HepG2 (cell line): ENCODE data around the gene YIPF7. TPM values are rescaled to one million over a fixed set of nuclear protein-coding genes. Genes with fewer than 3 reads are reported as not detected.
A peak's percentile ranks its signal among the peaks of the same experiment; 100 is the strongest.

Source experiments
- ADNP ChIP-seq: sonication (generic); formaldehyde crosslinking; IDR thresholded peaks from 2 replicates; pipeline ENCODE4 v1.4.0; 2020; ENCODE audit warnings: missing genetic modification reagents
- AHDC1 ChIP-seq: sonication (generic); formaldehyde crosslinking; IDR thresholded peaks from 2 replicates; pipeline ENCODE4 v1.5.1; 2020; ENCODE audit warnings: mild to moderate bottlenecking, missing genetic modification reagents, borderline replicate concordance
- E2F5 ChIP-seq: sonication (generic); formaldehyde crosslinking; conservative IDR thresholded peaks from 2 replicates; pipeline ENCODE4 v1.4.0; 2020; ENCODE audit warnings: missing genetic modification reagents
- ERF ChIP-seq: IDR thresholded peaks from 2 replicates; pipeline ENCODE4 v1.6.1; 2018; ENCODE audit warnings: missing biosample characterization, missing genetic modification reagents
- HOXD1 ChIP-seq: sonication (generic); formaldehyde crosslinking; IDR thresholded peaks from 2 replicates; pipeline ENCODE4 v1.5.0; 2020; ENCODE audit warnings: missing genetic modification reagents
- KAT7 ChIP-seq: IDR thresholded peaks from 2 replicates; pipeline ENCODE4 v1.6.1; 2018; ENCODE audit warnings: borderline replicate concordance, missing compliant biosample characterization
- PATZ1 ChIP-seq: sonication (generic); formaldehyde crosslinking; IDR thresholded peaks from 2 replicates; pipeline ENCODE4 v1.4.0; 2020; ENCODE audit warnings: missing genetic modification reagents
- RFXAP ChIP-seq: sonication (generic); formaldehyde crosslinking; IDR thresholded peaks from 2 replicates; pipeline ENCODE4 v1.4.0; 2020; ENCODE audit warnings: missing genetic modification reagents, borderline replicate concordance
- RXRB ChIP-seq: IDR thresholded peaks from 2 replicates; pipeline ENCODE4 v1.6.1; 2016; ENCODE audit warnings: borderline replicate concordance, missing genetic modification reagents, missing compliant biosample characterization
- SP1 ChIP-seq, 2 experiments: fragments of 450-650 bp in 1 of 2; sonication (generic) in 1 of 2; formaldehyde crosslinking in 1 of 2; IDR thresholded peaks; 2 replicates each; pipeline versions ENCODE4 v1.4.0 to v1.6.1; 2016 to 2020; ENCODE audit warnings: missing genetic modification reagents in 1 of 2
- SP5 ChIP-seq: IDR thresholded peaks from 2 replicates; pipeline ENCODE4 v1.6.1; 2016; ENCODE audit warnings: low read depth, borderline replicate concordance
- TCF7 ChIP-seq: sonication (generic); IDR thresholded peaks from 2 replicates; pipeline ENCODE4 v1.6.1; 2016; ENCODE audit warnings: antibody characterized with exemption, low read depth
- ZBTB1 ChIP-seq: sonication (generic); formaldehyde crosslinking; IDR thresholded peaks from 2 replicates; pipeline ENCODE4 v1.4.0; 2020; ENCODE audit warnings: missing genetic modification reagents, borderline replicate concordance
- ZFP36 ChIP-seq: fragments of 150-350 bp; IDR thresholded peaks from 2 replicates; pipeline ENCODE4 v1.6.1; 2018; ENCODE audit warnings: borderline replicate concordance, low read length, low read depth; ENCODE audit not compliant: partially characterized antibody
- ZMAT3 ChIP-seq: sonication (generic); formaldehyde crosslinking; conservative IDR thresholded peaks from 2 replicates; pipeline ENCODE4 v1.7.0; 2021; ENCODE audit warnings: missing genetic modification reagents
- ZNF30 ChIP-seq: sonication (generic); formaldehyde crosslinking; IDR thresholded peaks from 2 replicates; pipeline ENCODE4 v1.5.0; 2020; ENCODE audit warnings: mild to moderate bottlenecking, missing genetic modification reagents
- ZNF670 ChIP-seq: sonication (generic); formaldehyde crosslinking; IDR thresholded peaks from 2 replicates; pipeline ENCODE4 v1.8.0; 2022; ENCODE audit warnings: mild to moderate bottlenecking, missing genetic modification reagents, borderline replicate concordance
- ZSCAN31 ChIP-seq: sonication (generic); formaldehyde crosslinking; IDR thresholded peaks from 2 replicates; pipeline ENCODE4 v1.5.0; 2020; ENCODE audit warnings: low read depth, mild to moderate bottlenecking, missing genetic modification reagents
- ZZZ3 ChIP-seq: sonication (generic); formaldehyde crosslinking; IDR thresholded peaks from 2 replicates; pipeline ENCODE4 v1.4.0; 2020; ENCODE audit warnings: missing genetic modification reagents, mild to moderate bottlenecking, borderline replicate concordance
- polyA plus RNA-seq, 8 experiments: library from polyadenylated mRNA; depleted of rRNA in 3 of 8; stranded (reverse) in 7 of 8; unstranded in 1 of 8; fragments of >200 nt; fragmentation: Illumina TruSeq in 4 of 8; extraction: Trizol in 4 of 8; gene quantifications; 2 replicates each; pipeline versions ENCODE4 v1.2.1 to v1.2.3, GENCODE V29; 2011 to 2016; ENCODE audit warnings: low read depth in 4 of 8, missing spikeins in 1 of 8, mixed read lengths in 1 of 8; ENCODE audit not compliant: insufficient read depth in 1 of 8
- total RNA-seq, 5 experiments: library from RNA; depleted of rRNA; stranded (reverse); fragments of >200 nt; fragmentation: Illumina TruSeq; extraction: Trizol; gene quantifications; 2 replicates each; pipeline ENCODE4 v1.2.3, GENCODE V29; 2016; ENCODE audit warnings: low read depth in 1 of 5

YIPF7 gene
- total and polyA plus RNA-seq, 2 of the 13 experiments (the other 11 are each of a cell fraction or from before 2014, with no cell fraction given) = 0.12 TPM; not detected in 1

GRCh38 chr4:44678094-44679041 lies 26.9 kb upstream of the YIPF7 start, which contains the start of gene GUF1 (continued):
- no peak for TF ChIP-seq ADNP (CRISPR knock-in tag)
- TF ChIP-seq PATZ1 = peak; percentile 40; the same call in 1 of the 2 replicates
- TF ChIP-seq KAT7 (CRISPR knock-in tag) = peak; percentile 71; the same call in 1 of the 2 replicates
- TF ChIP-seq ZZZ3 (CRISPR knock-in tag) = peak; percentile 77; the same call in 1 of the 2 replicates
- no peak for TF ChIP-seq E2F5 (CRISPR knock-in tag)
- no peak for TF ChIP-seq AHDC1 (CRISPR knock-in tag)
- no peak for TF ChIP-seq HOXD1 (CRISPR knock-in tag)
- TF ChIP-seq ZNF30 (CRISPR knock-in tag) = no peak
- peak; percentile 56; the same call in 1 of the 2 replicates for TF ChIP-seq ERF (CRISPR knock-in tag)
- no peak; the same call in 1 of the 2 replicates for TF ChIP-seq ZMAT3
- TF ChIP-seq TCF7 = no peak
- TF ChIP-seq ZSCAN31 (CRISPR knock-in tag) = peak; percentile 69; the same call in 1 of the 2 replicates
- no peak; the same call in 1 of the 2 replicates for TF ChIP-seq RXRB (CRISPR knock-in tag)
- no peak for TF ChIP-seq ZNF670 (CRISPR knock-in tag)
- TF ChIP-seq ZBTB1 = no peak
- peak; percentile 49; the same call in 1 of the 2 replicates for TF ChIP-seq RFXAP
- no peak for TF ChIP-seq SP1 (IDR thresholded peaks at IDR 0.05)
- no peak; the same call in 1 of the 2 replicates for TF ChIP-seq SP1 (CRISPR knock-in tag; IDR thresholded peaks at IDR 0.05)
- no peak for TF ChIP-seq ZFP36
- TF ChIP-seq SP5 (CRISPR knock-in tag) = no peak
